ENCODE data around the gene CCDC177. TPM values are rescaled to one million over a fixed set of nuclear protein-coding genes. Genes with fewer than 3 reads are reported as not detected.
A peak's percentile ranks its signal among the peaks of the same experiment; 100 is the strongest.

The CCDC177 gene
- total and polyA plus RNA-seq, 2 of the 8 experiments (the other 6 are each of a cell fraction or from before 2014, with no cell fraction given), result 0.62 to 2.8 TPM

DNA sequence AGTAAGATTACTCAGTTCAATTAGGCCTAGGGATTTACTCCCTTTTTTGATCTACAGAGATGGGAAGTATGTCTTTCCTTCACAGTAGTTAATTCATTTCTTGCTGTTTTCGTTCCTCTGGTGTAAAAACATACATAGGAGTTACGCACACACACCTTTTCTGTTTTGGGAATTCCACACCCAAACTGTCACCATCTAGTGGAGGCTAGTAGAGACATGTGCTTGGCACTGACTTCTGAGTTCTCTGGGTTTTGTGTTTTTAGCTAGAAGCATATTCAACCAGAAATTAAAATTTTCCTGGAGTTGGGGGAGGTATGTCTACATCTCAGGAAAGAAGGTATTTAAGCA is 38.1 kb upstream of the CCDC177 start:
- Histone ChIP-seq H3K79me2 (ENCODE audit: control insufficient read depth in 1 of 2, insufficient read depth in 2 of 2, low read length in 2 of 2) (0 out of 4 replicates have a peak, but pooled peaks cover 0 to 5% of the 10 kb centered on the region in 2 experiments), H3K9me3 (ENCODE audit: insufficient read depth in 2 of 2, low read depth in 1 of 2, low read length in 1 of 2) (no peaks in the 10 kb centered on the region), H3K4ac (replicated peaks; ENCODE audit: insufficient read length, low read depth, low read length) (no peak overlapping the region), H3K23me2 (ENCODE audit: low read depth, low read length) (peaks cover 13% of the 10 kb centered on the region; the same call in 1 of the 2 replicates), H4K20me1 (replicated peaks in 1 of 2; ENCODE audit: control insufficient read depth in 1 of 2, insufficient read depth in 2 of 2, low read length in 2 of 2) (no peaks in the 10 kb centered on the region), H2BK12ac (ENCODE audit: low read depth, low read length) (no peak overlapping the region), H2BK15ac (ENCODE audit: low read length) (no peak overlapping the region), H2AK5ac (ENCODE audit: low read depth, low read length) (no peak overlapping the region), H3K23ac (ENCODE audit: insufficient read length) (no peak overlapping the region), H3K56ac (replicated peaks; ENCODE audit: insufficient read length, low read depth, low read length) (no peak overlapping the region), H3K14ac (ENCODE audit: insufficient read length) (no peak overlapping the region), H3K4me3 (ENCODE audit: extremely low read depth in 1 of 4, insufficient read depth in 2 of 4, low read depth in 3 of 4, low read length in 4 of 4) (peak overlapping the region; percentile 47 to 80 (median 60); a peak in 7 of 8 replicates), H3K18ac (ENCODE audit: extremely low read depth, low read length) (no peak overlapping the region; the same call in 1 of the 2 replicates), H2BK120ac (replicated peaks; ENCODE audit: low read depth, low read length) (no peak overlapping the region), H3K27me3 (replicated peaks in 1 of 4; ENCODE audit: control insufficient read depth in 3 of 4, extremely low read depth in 1 of 4, insufficient read depth in 3 of 4, low read length in 3 of 4) (peaks cover 0 to 3% (median 0%) of the 10 kb centered on the region in 4 experiments; a peak in 1 of 7 replicates), H4K5ac (ENCODE audit: insufficient read length, low read depth, low read length) (no peak overlapping the region), H2BK5ac (ENCODE audit: low read depth, low read length) (no peak overlapping the region), H3K4me1 (replicated peaks in 1 of 4; ENCODE audit: control insufficient read depth in 3 of 4, insufficient read depth in 4 of 4, low read length in 3 of 4) (peaks cover 2 to 15% (median 5%) of the 10 kb centered on the region in 4 experiments; a peak in 5 of 7 replicates), H4K91ac (replicated peaks; ENCODE audit: insufficient read length, low read length) (no peak overlapping the region), H3K79me1 (ENCODE audit: low read depth, low read length) (no peaks in the 10 kb centered on the region; the same call in 1 of the 2 replicates), H3K36me3 (ENCODE audit: control insufficient read depth in 2 of 4, insufficient read depth in 4 of 4, low read length in 3 of 4) (no peaks in the 10 kb centered on the region), H3K4me2 (ENCODE audit: insufficient read depth in 1 of 2, low read depth in 2 of 2, low read length in 2 of 2) (peak overlapping the region; percentile 85 to 92), H3K9ac (replicated peaks in 1 of 4; ENCODE audit: extremely low read depth in 1 of 4, low read depth in 3 of 4, low read length in 3 of 4) (no peak overlapping the region), H2AFZ (ENCODE audit: low read length) (0 out of 2 replicates have a peak overlapping the region, but pooled peaks have one; percentile 27), H4K8ac (ENCODE audit: extremely low read depth, insufficient read depth, low read length) (no peak overlapping the region), H2BK20ac (ENCODE audit: low read length) (no peak overlapping the region), H3K27ac (ENCODE audit: low read depth, low read length) (no peak overlapping the region)
- WGBS, 2 experiments (ENCODE audit: extremely low coverage in 1 of 2, insufficient coverage in 1 of 2, insufficient read length in 1 of 2, insufficient replicate concordance in 2 of 2, low coverage in 1 of 2, low lambda C conversion rate in 2 of 2, missing lambda C conversion rate in 1 of 2), result 41% methylated on average over 2 of the region's 2 CpGs; no CpG with 5 or more reads in 1 of the 2 experiments
- FAIRE-seq (no peak), DNase-seq (ENCODE audit: low read depth in 1 of 2, low spot score in 2 of 2) (no peak)
- ChIA-PET POLR2A (ENCODE audit: partially characterized antibody) (interaction anchor here (0.8 to 3.1 kb wide), 3 partner anchors 19 to 154 kb away, joined by 3 to 18 read pairs (median 3); partner anchors contain the start of gene SRSF5), CTCF (ENCODE audit: partially characterized antibody) (interaction anchor here (0.8 to 6.9 kb wide), 10 partner anchors 9 to 911 kb away, joined by 3 to 31 read pairs (median 4); no protein-coding TSS in a partner anchor)
- TF ChIP-seq PHF8 (conservative IDR thresholded peaks at IDR 0.05; ENCODE audit: low read depth, low read length), result no peak
- TF ChIP-seq, protein P1, sequence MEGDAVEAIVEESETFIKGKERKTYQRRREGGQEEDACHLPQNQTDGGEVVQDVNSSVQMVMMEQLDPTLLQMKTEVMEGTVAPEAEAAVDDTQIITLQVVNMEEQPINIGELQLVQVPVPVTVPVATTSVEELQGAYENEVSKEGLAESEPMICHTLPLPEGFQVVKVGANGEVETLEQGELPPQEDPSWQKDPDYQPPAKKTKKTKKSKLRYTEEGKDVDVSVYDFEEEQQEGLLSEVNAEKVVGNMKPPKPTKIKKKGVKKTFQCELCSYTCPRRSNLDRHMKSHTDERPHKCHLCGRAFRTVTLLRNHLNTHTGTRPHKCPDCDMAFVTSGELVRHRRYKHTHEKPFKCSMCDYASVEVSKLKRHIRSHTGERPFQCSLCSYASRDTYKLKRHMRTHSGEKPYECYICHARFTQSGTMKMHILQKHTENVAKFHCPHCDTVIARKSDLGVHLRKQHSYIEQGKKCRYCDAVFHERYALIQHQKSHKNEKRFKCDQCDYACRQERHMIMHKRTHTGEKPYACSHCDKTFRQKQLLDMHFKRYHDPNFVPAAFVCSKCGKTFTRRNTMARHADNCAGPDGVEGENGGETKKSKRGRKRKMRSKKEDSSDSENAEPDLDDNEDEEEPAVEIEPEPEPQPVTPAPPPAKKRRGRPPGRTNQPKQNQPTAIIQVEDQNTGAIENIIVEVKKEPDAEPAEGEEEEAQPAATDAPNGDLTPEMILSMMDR (IDR thresholded peaks at IDR 0.05; ENCODE audit: control extremely low read depth in 1 of 3, insufficient read depth in 1 of 3, low read depth in 1 of 3, low read length in 3 of 3), result peak in 1 of 3 experiments; percentile 15; a peak in 1 of 4 replicates
